SK-N-SH (cell line): ENCODE measurements around the gene AUH. TPM values are rescaled to one million over a fixed set of nuclear protein-coding genes. Genes with fewer than 3 reads are reported as not detected.

Source experiments
- CTCF ChIA-PET: fragments of 300-600, 350-600 bp; formaldehyde crosslinking; extraction: SDS; loops from one replicate; lab custom pipeline; 2021; lab: Yijun Ruan, JAX
- POLR2A ChIA-PET: fragments of 350-600 bp; sonication (Branson Sonifier 250); formaldehyde crosslinking; extraction: SDS; loops from one replicate; lab custom pipeline; 2020; ENCODE audit warnings: antibody characterized with exemption, inconsistent platforms; lab: Yijun Ruan, JAX
- DNase-seq: peaks from one replicate; pipeline ENCODE4 v3.0.0; 2012
- H2AFZ ChIP-seq: fragments of 200-600 bp; sonication (generic); 2 replicates; pipeline ENCODE4 v1.8.1; 2016; ENCODE audit warnings: antibody characterized with exemption, mild to moderate bottlenecking, low read depth
- H3F3A ChIP-seq: fragments of 200-600 bp; sonication (generic); replicated peaks from 2 replicates; pipeline ENCODE3; 2016; ENCODE audit warnings: antibody characterized with exemption, mild to moderate bottlenecking; ENCODE audit not compliant: insufficient read depth
- H3K27ac ChIP-seq, 2 experiments: fragments of 200-500 bp in 1 of 2; fragments of 200-600 bp in 1 of 2; sonication (Bioruptor generic) in 1 of 2; sonication (generic), shearing (Covaris generic) in 1 of 2; 2 replicates each; pipeline versions ENCODE4 v1.5.1 to v1.6.1; 2014 to 2016; ENCODE audit warnings: low read depth in 2 of 2, inconsistent platforms in 1 of 2, low read length in 1 of 2, mild to moderate bottlenecking in 1 of 2, mixed read lengths in 1 of 2
- H3K27me3 ChIP-seq: fragments of 200-600 bp; sonication (generic), shearing (Covaris generic); 2 replicates; pipeline ENCODE4 v1.6.1; 2016; ENCODE audit warnings: mixed run types; ENCODE audit not compliant: insufficient read depth
- H3K36me3 ChIP-seq, 2 experiments: fragments of 200-500 bp in 1 of 2; fragments of 200-600 bp in 1 of 2; sonication (Bioruptor generic) in 1 of 2; sonication (generic) in 1 of 2; replicated peaks in 1 of 2; 2 replicates each; pipeline versions ENCODE3 to v1.5.1; 2014 to 2016; ENCODE audit warnings: low read length in 1 of 2, mild to moderate bottlenecking in 1 of 2; ENCODE audit not compliant: insufficient read depth in 2 of 2, control insufficient read depth in 1 of 2
- H3K4me1 ChIP-seq, 2 experiments: fragments of 200-500 bp in 1 of 2; fragments of 200-600 bp in 1 of 2; sonication (Bioruptor generic) in 1 of 2; sonication (generic), shearing (Covaris generic) in 1 of 2; 2 replicates each; pipeline versions ENCODE4 v1.5.1 to v1.6.1; 2014 to 2016; ENCODE audit warnings: low read depth in 1 of 2, low read length in 1 of 2, mixed run types in 1 of 2; ENCODE audit not compliant: insufficient read depth in 2 of 2, control insufficient read depth in 1 of 2
- H3K4me2 ChIP-seq: fragments of 200-600 bp; sonication (generic), shearing (Covaris generic); 2 replicates; pipeline ENCODE4 v1.6.1; 2017; ENCODE audit warnings: mixed run types
- H3K4me3 ChIP-seq, 2 experiments: fragments of 200-500 bp in 1 of 2; fragments of 200-600 bp in 1 of 2; sonication (Bioruptor generic) in 1 of 2; sonication (generic), shearing (Covaris generic) in 1 of 2; 2 replicates each; pipeline versions ENCODE4 v1.5.1 to v1.8.1; 2014 to 2016; ENCODE audit warnings: low read depth in 2 of 2, inconsistent platforms in 1 of 2, low read length in 1 of 2, mild to moderate bottlenecking in 1 of 2, mixed read lengths in 1 of 2, moderate library complexity in 1 of 2
- H3K79me2 ChIP-seq: fragments of 200-600 bp; sonication (generic); 2 replicates; pipeline ENCODE4 v1.8.1; 2017; ENCODE audit warnings: mild to moderate bottlenecking; ENCODE audit not compliant: insufficient read depth
- H3K9ac ChIP-seq: fragments of 200-600 bp; sonication (generic); 2 replicates; pipeline ENCODE4 v1.6.1; 2017; ENCODE audit warnings: mixed run types
- H3K9me2 ChIP-seq: fragments of 200-600 bp; sonication (generic); 2 replicates; pipeline ENCODE4 v1.6.1; 2017; ENCODE audit warnings: mixed run types
- H3K9me3 ChIP-seq: fragments of 200-600 bp; sonication (generic); 2 replicates; pipeline ENCODE4 v1.6.1; 2017; ENCODE audit warnings: mixed run types, mild to moderate bottlenecking, moderate library complexity
- H4K20me1 ChIP-seq: fragments of 200-600 bp; sonication (generic); 2 replicates; pipeline ENCODE4 v1.6.1; 2017; ENCODE audit warnings: mild to moderate bottlenecking, mixed run types; ENCODE audit not compliant: insufficient read depth
- CHD2 ChIP-seq: fragments of 150-350 bp; IDR thresholded peaks from 2 replicates; pipeline ENCODE4 v1.6.1; 2018; ENCODE audit warnings: low read length; ENCODE audit not compliant: partially characterized antibody
- FOXM1 ChIP-seq: IDR thresholded peaks from 2 replicates; pipeline ENCODE4 v1.4.0; 2012; ENCODE audit warnings: low read depth, mild to moderate bottlenecking
- GATA2 ChIP-seq: sonication (generic); formaldehyde crosslinking; IDR thresholded peaks from 2 replicates; pipeline ENCODE4 v1.5.0; 2020; ENCODE audit warnings: mild to moderate bottlenecking, missing genetic modification reagents
- JUND ChIP-seq: IDR thresholded peaks from 2 replicates; pipeline ENCODE4 v1.4.0; 2012
- MEF2A ChIP-seq: IDR thresholded peaks from 2 replicates; pipeline ENCODE4 v1.4.0; 2012; ENCODE audit warnings: low read depth, borderline replicate concordance
- NFIC ChIP-seq: IDR thresholded peaks from 2 replicates; pipeline ENCODE4 v1.4.0; 2012; ENCODE audit warnings: borderline replicate concordance
- RAD21 ChIP-seq: IDR thresholded peaks from 2 replicates; pipeline ENCODE4 v1.6.1; 2012; ENCODE audit warnings: mild to moderate bottlenecking, low read length
- RFX5 ChIP-seq: IDR thresholded peaks from 2 replicates; pipeline ENCODE4 v1.6.1; 2012; ENCODE audit warnings: mild to moderate bottlenecking, improper control_type of control experiment, low read length
- SMC3 ChIP-seq: IDR thresholded peaks from 2 replicates; pipeline ENCODE4 v1.6.1; 2012; ENCODE audit warnings: low read depth, low read length, improper control_type of control experiment
- TAF1 ChIP-seq: IDR thresholded peaks from 2 replicates; pipeline ENCODE4 v1.6.1; 2012; ENCODE audit warnings: low read depth, mild to moderate bottlenecking, low read length, moderate library complexity, borderline replicate concordance
- TCF12 ChIP-seq: IDR thresholded peaks from 2 replicates; pipeline ENCODE4 v1.4.0; 2012
- WGBS: methylation state at CpG from one replicate; pipeline ENCODE4 v1.1.6; 2017; ENCODE audit warnings: low lambda C conversion rate; 5-methylcytosine and 5-hydroxymethylcytosine counted together
- polyA plus RNA-seq, 3 experiments: library from polyadenylated mRNA; depleted of rRNA; stranded (reverse); fragments of >200 nt; gene quantifications; 2 replicates each; pipeline ENCODE4 v1.2.3, GENCODE V29; 2012
- TF ChIP-seq, protein P1 (sequence below): IDR thresholded peaks from 2 replicates; pipeline ENCODE4; 2012

The AUH gene
- polyA plus RNA-seq, 1 of the 3 experiments (the other 2 are of a cell fraction): 7.6 TPM

DNA sequence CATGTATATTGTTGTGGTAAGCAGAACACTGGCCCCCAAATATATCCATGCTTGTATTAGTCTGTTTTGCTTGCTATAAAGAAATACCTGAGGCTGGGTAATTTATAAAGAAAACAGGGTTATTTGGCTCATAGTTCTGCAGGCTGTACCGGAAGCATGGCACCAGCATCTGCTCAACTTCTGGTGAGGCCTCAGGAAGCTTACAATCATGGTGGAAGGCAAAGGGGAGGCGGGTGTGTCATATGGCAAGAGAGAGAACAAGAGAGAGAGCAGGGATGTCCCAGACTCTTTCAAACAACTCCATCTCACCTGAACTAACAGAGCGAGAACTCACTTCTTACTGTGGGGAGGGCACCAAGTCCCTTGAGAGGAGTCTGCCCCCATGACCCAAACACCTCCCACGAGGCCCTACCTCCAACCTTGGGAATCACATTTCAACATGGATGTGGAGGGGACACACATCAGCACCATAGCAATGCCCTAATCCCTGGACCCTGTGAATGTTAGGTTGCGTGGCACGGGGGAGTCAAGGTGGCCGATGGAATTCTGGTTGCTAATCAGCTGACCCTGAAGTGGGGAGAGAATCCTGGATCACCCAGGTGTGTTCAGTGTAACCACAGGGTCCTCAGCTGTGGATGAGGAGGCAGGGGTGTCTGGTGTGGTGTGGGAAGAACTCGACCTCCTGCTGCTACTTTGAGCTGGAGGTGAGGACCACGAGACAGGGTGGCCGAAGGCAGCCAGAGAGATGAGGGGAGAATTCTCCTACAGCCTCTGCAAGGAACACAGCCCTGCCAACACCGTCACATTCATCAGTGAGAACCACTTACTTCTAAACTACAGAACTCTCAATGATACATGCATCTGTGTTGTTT lies 172.8 kb downstream of the AUH start:
- Histone ChIP-seq H4K20me1 (no peaks in the 10 kb centered on the region), H3K9me3 (no peaks in the 10 kb centered on the region), H3F3A (peaks cover 3% of the 10 kb centered on the region), H3K9me2 (no peaks in the 10 kb centered on the region), H3K27ac (no peak overlapping the region), H3K36me3 (no peaks in the 10 kb centered on the region), H3K27me3 (no peaks in the 10 kb centered on the region), H3K9ac (no peak overlapping the region), H2AFZ (no peak overlapping the region), H3K4me2 (no peak overlapping the region), H3K79me2 (no peaks in the 10 kb centered on the region), H3K4me1 (peaks cover 0 to 23% of the 10 kb centered on the region in 2 experiments; a peak in 2 of 4 replicates), H3K4me3 (no peak overlapping the region)
- 77% methylated on average over 8 of the region's 11 CpGs for WGBS
- POLR2A ChIA-PET: no interaction called here
- no peak for DNase-seq
- CTCF ChIA-PET: interaction anchor here (1.5 kb wide), 1 partner anchor 152 kb away, joined by 4 read pairs; no protein-coding TSS in a partner anchor
- TF ChIP-seq FOXM1 (no peak), TAF1 (no peak), TCF12 (no peak), CHD2 (no peak), NFIC (no peak), MEF2A (no peak), JUND (no peak), RAD21 (no peak), RFX5 (no peak)
- TF ChIP-seq, protein P1, sequence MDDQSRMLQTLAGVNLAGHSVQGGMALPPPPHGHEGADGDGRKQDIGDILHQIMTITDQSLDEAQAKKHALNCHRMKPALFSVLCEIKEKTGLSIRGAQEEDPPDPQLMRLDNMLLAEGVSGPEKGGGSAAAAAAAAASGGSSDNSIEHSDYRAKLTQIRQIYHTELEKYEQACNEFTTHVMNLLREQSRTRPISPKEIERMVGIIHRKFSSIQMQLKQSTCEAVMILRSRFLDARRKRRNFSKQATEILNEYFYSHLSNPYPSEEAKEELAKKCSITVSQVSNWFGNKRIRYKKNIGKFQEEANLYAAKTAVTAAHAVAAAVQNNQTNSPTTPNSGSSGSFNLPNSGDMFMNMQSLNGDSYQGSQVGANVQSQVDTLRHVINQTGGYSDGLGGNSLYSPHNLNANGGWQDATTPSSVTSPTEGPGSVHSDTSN: no peak

DNA sequence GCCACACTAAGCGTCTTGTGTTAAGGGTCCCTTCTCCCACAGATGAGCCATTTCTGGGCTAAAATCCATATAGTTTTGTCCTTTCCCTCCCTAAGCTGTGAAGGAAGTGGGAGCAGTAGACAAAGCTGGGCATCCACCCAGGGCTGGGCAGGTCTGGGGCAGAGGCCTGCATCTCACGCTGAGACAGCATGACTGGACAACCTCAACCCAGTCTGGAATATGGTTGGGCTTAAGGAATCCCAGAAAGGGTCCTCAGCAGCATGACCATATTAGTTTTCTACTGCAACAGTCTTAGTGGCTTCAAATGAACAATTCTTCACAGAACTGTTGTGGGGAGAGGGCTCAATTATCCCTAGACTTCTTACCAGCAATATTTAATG lies 173.8 kb downstream of the AUH start:
- H2AFZ ChIP-seq: no peak overlapping the region
- no peaks in the 10 kb centered on the region for H3K9me3 ChIP-seq
- peaks cover 0 to 17% of the 10 kb centered on the region in 2 experiments; a peak in 2 of 4 replicates for H3K4me1 ChIP-seq
- ChIA-PET CTCF (no interaction called here), POLR2A (no interaction called here)
- no peaks in the 10 kb centered on the region for H3K27me3 ChIP-seq
- H3K36me3 ChIP-seq: no peaks in the 10 kb centered on the region
- no peaks in the 10 kb centered on the region for H4K20me1 ChIP-seq
- no peaks in the 10 kb centered on the region for H3K9me2 ChIP-seq
- no peak overlapping the region for H3K27ac ChIP-seq
- WGBS: 96% methylated on average over 2 of the region's 2 CpGs
- H3K4me2 ChIP-seq: no peak overlapping the region
- DNase-seq: no peak
- peaks cover 3% of the 10 kb centered on the region for H3F3A ChIP-seq
- no peak overlapping the region for H3K4me3 ChIP-seq
- TF ChIP-seq RFX5 (no peak), GATA2 (CRISPR knock-in tag) (no peak), SMC3 (no peak)
- H3K79me2 ChIP-seq: no peaks in the 10 kb centered on the region
- no peak overlapping the region for H3K9ac ChIP-seq
